ENCODE data around the gene CARMIL1.

DNA sequence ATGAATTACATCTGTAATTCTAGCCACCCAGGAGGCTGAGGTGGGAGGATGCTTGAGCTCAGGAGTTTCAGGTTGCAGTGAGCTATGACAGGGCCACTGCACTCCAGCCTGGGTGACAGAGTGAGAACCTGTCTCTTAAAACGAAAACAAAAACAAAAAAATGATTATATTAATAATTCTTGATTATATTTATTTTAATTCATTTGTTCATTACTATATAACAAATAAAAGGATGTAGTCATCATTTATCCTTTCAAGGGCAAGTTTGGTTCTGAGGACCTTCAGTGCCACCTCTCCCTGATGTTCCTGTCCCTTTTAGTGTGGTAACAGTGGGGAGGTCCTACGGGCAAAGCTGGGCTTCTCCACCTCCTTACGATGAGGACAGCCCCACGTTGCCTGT lies 205.7 kb downstream of the CARMIL1 start:
- TF ChIP-seq L3MBTL2 (conservative IDR thresholded peaks at IDR 0.05) (no peak), FOXK2 (IDR thresholded peaks at IDR 0.05) (no peak), SP1 (IDR thresholded peaks at IDR 0.05) (no peak), LEF1 (IDR thresholded peaks at IDR 0.05; ENCODE audit: borderline replicate concordance) (no peak), SUZ12 (IDR thresholded peaks at IDR 0.05) (no peak), BHLHE40 (IDR thresholded peaks at IDR 0.05; ENCODE audit: borderline replicate concordance) (no peak)

All from HEK293T (cell line).